HepG2 (cell line): ENCODE data around the gene VAMP8. TPM values are rescaled to one million over a fixed set of nuclear protein-coding genes. Genes with fewer than 3 reads are reported as not detected.

ENCODE experiments used
- ARHGAP35 ChIP-seq: sonication (generic); formaldehyde crosslinking; IDR thresholded peaks from 2 replicates; pipeline ENCODE4 v1.9.0; 2022; ENCODE audit warnings: mild to moderate bottlenecking, inconsistent platforms, moderate library complexity, missing genetic modification reagents, borderline replicate concordance
- KAT7 ChIP-seq: IDR thresholded peaks from 2 replicates; pipeline ENCODE4 v1.6.1; 2018; ENCODE audit warnings: borderline replicate concordance, missing compliant biosample characterization
- KDM3A ChIP-seq: IDR thresholded peaks from 2 replicates; pipeline ENCODE4 v1.6.1; 2018; ENCODE audit warnings: low read depth, missing compliant biosample characterization
- KLF16 ChIP-seq, 2 experiments: sonication (generic) in 1 of 2; formaldehyde crosslinking in 1 of 2; IDR thresholded peaks; 2 replicates each; pipeline versions ENCODE4 v1.6.1 to v1.8.0; 2016 to 2023; ENCODE audit warnings: missing genetic modification reagents in 2 of 2, missing compliant biosample characterization in 1 of 2
- MXD4 ChIP-seq: IDR thresholded peaks from 2 replicates; pipeline ENCODE4 v1.6.1; 2016; ENCODE audit warnings: mild to moderate bottlenecking, missing biosample characterization, missing genetic modification reagents
- NONO ChIP-seq, 2 experiments: fragments of 450-650 bp in 1 of 2; sonication (generic) in 1 of 2; formaldehyde crosslinking in 1 of 2; IDR thresholded peaks in 1 of 2; conservative IDR thresholded peaks in 1 of 2; 2 replicates each; pipeline versions ENCODE4 v1.6.1 to v1.8.0; 2017 to 2022; ENCODE audit warnings: mild to moderate bottlenecking in 1 of 2, missing genetic modification reagents in 1 of 2, moderate library complexity in 1 of 2
- NR3C1 ChIP-seq: sonication (generic); formaldehyde crosslinking; IDR thresholded peaks from 2 replicates; pipeline ENCODE4 v1.4.0; 2020; ENCODE audit warnings: missing genetic modification reagents
- PAWR ChIP-seq: sonication (generic); formaldehyde crosslinking; IDR thresholded peaks from 2 replicates; pipeline ENCODE4 v1.4.0; 2020; ENCODE audit warnings: missing genetic modification reagents, mild to moderate bottlenecking, borderline replicate concordance
- PBX3 ChIP-seq: sonication (generic); formaldehyde crosslinking; IDR thresholded peaks from 2 replicates; pipeline ENCODE4 v1.8.1; 2023; ENCODE audit warnings: missing genetic modification reagents, inconsistent platforms, borderline replicate concordance
- RFX5 ChIP-seq: IDR thresholded peaks from 2 replicates; pipeline ENCODE4 v1.6.1; 2011; ENCODE audit warnings: low read depth, low read length, improper control_type of control experiment
- SNRNP70 ChIP-seq: fragments of 200-400 bp; formaldehyde crosslinking; IDR thresholded peaks from 2 replicates; pipeline ENCODE4 v1.6.1; 2017; ENCODE audit warnings: mild to moderate bottlenecking, low read depth, low read length, moderate library complexity
- TARDBP ChIP-seq: sonication (generic); formaldehyde crosslinking; IDR thresholded peaks from 2 replicates; pipeline ENCODE4 v1.8.0; 2022; ENCODE audit warnings: mild to moderate bottlenecking, missing genetic modification reagents
- U2AF1 ChIP-seq: fragments of 200-400 bp; formaldehyde crosslinking; optimal IDR thresholded peaks from 2 replicates; pipeline ENCODE3; 2017; ENCODE audit warnings: mild to moderate bottlenecking, low read depth, low read length
- YY1 ChIP-seq: IDR thresholded peaks from 2 replicates; pipeline ENCODE4 v1.6.1; 2011; ENCODE audit warnings: low read length, low read depth, moderate library complexity, mild to moderate bottlenecking; ENCODE audit not compliant: insufficient read depth, insufficient replicate concordance
- ZBTB26 ChIP-seq: IDR thresholded peaks from 2 replicates; pipeline ENCODE4 v1.6.1; 2016; ENCODE audit warnings: missing compliant biosample characterization, missing genetic modification reagents, borderline replicate concordance
- ZBTB3 ChIP-seq: sonication (generic); formaldehyde crosslinking; IDR thresholded peaks from 2 replicates; pipeline ENCODE4 v1.4.0; 2020; ENCODE audit warnings: low read depth, mild to moderate bottlenecking, moderate library complexity, missing genetic modification reagents, borderline replicate concordance
- ZNF207 ChIP-seq: fragments of 450-650 bp; IDR thresholded peaks from 2 replicates; pipeline ENCODE4 v1.6.1; 2016; ENCODE audit warnings: antibody characterized with exemption, borderline replicate concordance
- ZNF253 ChIP-seq: sonication (generic); formaldehyde crosslinking; IDR thresholded peaks from 2 replicates; pipeline ENCODE4 v1.8.0; 2022; ENCODE audit warnings: mild to moderate bottlenecking, missing genetic modification reagents, borderline replicate concordance
- ZNF550 ChIP-seq: sonication (generic); formaldehyde crosslinking; IDR thresholded peaks from 2 replicates; pipeline ENCODE4 v1.4.0; 2020; ENCODE audit warnings: mild to moderate bottlenecking, missing genetic modification reagents, borderline replicate concordance
- ZNF572 ChIP-seq: sonication (generic); formaldehyde crosslinking; IDR thresholded peaks from 2 replicates; pipeline ENCODE4 v1.5.1; 2020; ENCODE audit warnings: mild to moderate bottlenecking, missing genetic modification reagents
- ZNF605 ChIP-seq: sonication (generic); formaldehyde crosslinking; IDR thresholded peaks from 2 replicates; pipeline ENCODE4 v1.8.0; 2022; ENCODE audit warnings: mild to moderate bottlenecking, missing genetic modification reagents
- ZNF800 ChIP-seq: sonication (generic); formaldehyde crosslinking; IDR thresholded peaks from 2 replicates; pipeline ENCODE4 v1.4.0; 2020; ENCODE audit warnings: missing genetic modification reagents
- polyA plus RNA-seq, 8 experiments: library from polyadenylated mRNA; depleted of rRNA in 3 of 8; stranded (reverse) in 7 of 8; unstranded in 1 of 8; fragments of >200 nt; fragmentation: Illumina TruSeq in 4 of 8; extraction: Trizol in 4 of 8; gene quantifications; 2 replicates each; pipeline versions ENCODE4 v1.2.1 to v1.2.3, GENCODE V29; 2011 to 2016; ENCODE audit warnings: low read depth in 4 of 8, missing spikeins in 1 of 8, mixed read lengths in 1 of 8; ENCODE audit not compliant: insufficient read depth in 1 of 8
- total RNA-seq, 5 experiments: library from RNA; depleted of rRNA; stranded (reverse); fragments of >200 nt; fragmentation: Illumina TruSeq; extraction: Trizol; gene quantifications; 2 replicates each; pipeline ENCODE4 v1.2.3, GENCODE V29; 2016; ENCODE audit warnings: low read depth in 1 of 5
- TF ChIP-seq, protein P1 (sequence below): sonication (generic); formaldehyde crosslinking; IDR thresholded peaks from 2 replicates; pipeline ENCODE4 v1.4.0; 2020; ENCODE audit warnings: missing genetic modification reagents

VAMP8 gene
- total and polyA plus RNA-seq, 2 of the 13 experiments (the other 11 are each of a cell fraction or from before 2014, with no cell fraction given) = 83.3 to 157 TPM

- TF ChIP-seq PBX3 (no peak), RFX5 (no peak; the same call in none of the 2 replicates), ZNF550 (CRISPR knock-in tag) (no peak), ZNF800 (CRISPR knock-in tag) (no peak; the same call in 1 of the 2 replicates), KDM3A (peak; percentile 60; the same call in 1 of the 2 replicates), ZNF572 (peak; percentile 44; the same call in 1 of the 2 replicates), ZNF605 (CRISPR knock-in tag) (peak; percentile 97), KAT7 (peak; percentile 96; the same call in 1 of the 2 replicates), ARHGAP35 (CRISPR knock-in tag) (0 out of 2 replicates have a peak, but pooled peaks have one; percentile 76), YY1 (peak; percentile 95), ZBTB3 (CRISPR knock-in tag) (no peak), PAWR (CRISPR knock-in tag) (no peak), ZNF207 (no peak), NR3C1 (CRISPR knock-in tag) (no peak), TARDBP (CRISPR knock-in tag) (peak; percentile 92), MXD4 (CRISPR knock-in tag) (no peak), NONO (IDR thresholded peaks at IDR 0.05) (no peak), NONO (CRISPR knock-in tag; conservative IDR thresholded peaks at IDR 0.05) (peak; percentile 85), U2AF1 (no peak), ZNF253 (CRISPR knock-in tag) (0 out of 2 replicates have a peak, but pooled peaks have one; percentile 20), SNRNP70 (no peak), KLF16 (CRISPR knock-in tag; IDR thresholded peaks at IDR 0.05) (peak in 1 of 2 experiments; percentile 91; a peak in 2 of 4 replicates), ZBTB26 (CRISPR knock-in tag) (peak; percentile 85)
- TF ChIP-seq, protein P1, sequence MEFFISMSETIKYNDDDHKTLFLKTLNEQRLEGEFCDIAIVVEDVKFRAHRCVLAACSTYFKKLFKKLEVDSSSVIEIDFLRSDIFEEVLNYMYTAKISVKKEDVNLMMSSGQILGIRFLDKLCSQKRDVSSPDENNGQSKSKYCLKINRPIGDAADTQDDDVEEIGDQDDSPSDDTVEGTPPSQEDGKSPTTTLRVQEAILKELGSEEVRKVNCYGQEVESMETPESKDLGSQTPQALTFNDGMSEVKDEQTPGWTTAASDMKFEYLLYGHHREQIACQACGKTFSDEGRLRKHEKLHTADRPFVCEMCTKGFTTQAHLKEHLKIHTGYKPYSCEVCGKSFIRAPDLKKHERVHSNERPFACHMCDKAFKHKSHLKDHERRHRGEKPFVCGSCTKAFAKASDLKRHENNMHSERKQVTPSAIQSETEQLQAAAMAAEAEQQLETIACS = no peak; the same call in 1 of the 2 replicates
Measured at GRCh38 chr2:85561280-85562212, 15.8 kb upstream of the VAMP8 start, which contains the start of gene GGCX (continued).
